HG02759 (cell line): ENCODE measurements around the gene EXOC3L1.

Source experiments
- ATAC-seq: cut with Tn5 transposase; IDR thresholded peaks from one replicate; pipeline ENCODE4 v1.9.1; 2021; ENCODE audit warnings: mild to moderate bottlenecking, moderate library complexity; ENCODE audit not compliant: unreplicated experiment

The EXOC3L1 gene

DNA sequence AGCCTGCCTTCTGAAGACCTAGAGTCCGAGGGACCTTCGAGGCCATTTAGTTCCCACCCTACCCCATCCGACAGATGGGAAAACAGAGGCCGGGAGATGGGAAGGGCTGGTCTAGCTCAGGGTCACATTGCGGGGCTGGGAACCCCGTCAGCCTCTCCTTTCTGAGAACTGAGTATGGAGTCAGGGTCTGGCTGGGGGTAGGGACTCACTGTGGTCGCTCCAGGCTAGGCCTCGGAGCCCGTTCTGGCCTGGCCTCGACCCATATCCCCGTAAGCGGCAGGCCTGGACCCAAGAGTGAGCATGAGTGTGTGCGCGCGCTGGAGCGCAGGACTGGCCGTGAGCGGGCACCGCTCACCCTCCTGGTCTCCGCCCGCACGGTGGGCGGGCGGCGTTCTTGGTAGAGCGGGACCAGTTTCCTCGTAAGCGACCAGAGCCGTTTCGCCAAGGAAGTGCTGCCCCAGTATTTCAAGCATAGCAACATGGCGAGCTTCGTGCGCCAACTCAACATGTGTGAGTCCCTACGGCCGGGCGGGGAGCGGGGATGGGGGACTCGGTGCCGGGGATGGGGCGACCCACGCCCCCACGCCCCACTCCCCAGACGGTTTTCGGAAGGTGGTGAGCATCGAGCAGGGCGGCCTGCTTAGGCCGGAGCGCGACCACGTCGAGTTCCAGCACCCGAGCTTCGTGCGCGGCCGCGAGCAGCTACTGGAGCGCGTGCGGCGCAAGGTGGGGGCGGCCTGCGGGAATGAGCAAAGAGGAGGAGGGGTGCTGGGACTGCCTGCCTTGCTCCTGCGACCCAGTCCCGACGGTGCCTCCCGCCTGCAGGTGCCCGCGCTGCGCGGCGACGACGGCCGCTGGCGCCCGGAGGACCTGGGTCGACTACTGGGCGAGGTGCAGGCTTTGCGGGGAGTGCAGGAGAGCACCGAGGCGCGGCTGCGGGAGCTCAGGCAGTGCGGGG is 24.5 kb downstream of the EXOC3L1 start:
- ATAC-seq: no peak

DNA sequence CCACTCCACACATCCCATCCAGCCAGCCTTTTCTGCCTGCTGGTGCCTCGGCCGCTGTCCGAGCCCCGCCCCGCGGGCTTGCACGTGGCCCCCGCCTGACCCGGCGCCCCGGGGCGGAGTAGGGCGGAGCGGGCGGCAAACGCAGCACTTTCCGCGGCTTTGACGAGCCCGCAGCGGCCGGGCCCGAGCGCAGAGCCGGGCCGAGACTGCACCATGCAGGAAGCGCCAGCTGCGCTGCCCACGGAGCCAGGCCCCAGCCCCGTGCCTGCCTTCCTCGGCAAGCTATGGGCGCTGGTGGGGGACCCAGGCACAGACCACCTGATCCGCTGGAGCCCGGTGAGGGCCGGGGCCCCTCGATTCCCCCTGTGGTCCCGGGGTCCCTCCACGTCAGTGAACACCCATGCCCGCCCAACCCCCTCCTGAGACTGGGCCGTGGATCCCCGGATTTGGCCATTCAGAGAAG is 25.3 kb downstream of the EXOC3L1 start, which contains the start of gene HSF4:
Gene HSF4 (plus strand): TSS at position 147 of the 463 bp plus-strand sequence. CDS start 67 bp downstream, at position 214.
- ATAC-seq: no peak

DNA sequence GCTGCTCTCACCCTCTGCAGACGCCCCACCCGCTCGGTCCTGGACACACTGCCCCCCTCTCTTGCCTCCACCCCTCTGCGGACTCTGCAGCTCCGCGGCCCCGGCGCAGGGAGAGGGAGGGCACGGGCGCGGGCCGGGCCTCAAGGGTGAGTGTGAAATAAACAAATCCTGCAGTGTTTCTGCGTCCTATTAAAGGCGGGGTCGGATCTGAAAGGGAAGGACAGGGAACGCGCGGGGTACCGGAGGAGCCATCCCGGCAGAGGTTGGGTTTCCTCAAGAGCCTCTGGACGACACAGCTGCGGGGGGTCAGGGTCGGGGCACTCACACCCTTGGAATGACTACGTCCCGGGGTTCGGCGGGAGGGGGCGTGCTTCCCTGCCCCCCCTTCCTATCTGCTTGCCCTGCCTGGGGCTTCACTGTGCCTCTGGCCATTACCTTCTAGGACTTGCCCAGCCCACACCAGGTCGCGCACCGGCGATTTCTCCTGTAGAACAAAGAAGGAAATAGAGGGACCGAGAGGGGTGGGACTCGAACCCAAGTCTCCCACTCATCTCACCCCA is 25.9 kb downstream of the EXOC3L1 start:
- ATAC-seq: no peak

GRCh38 chr16:67163164-67163998 is 26.6 kb downstream of the EXOC3L1 start:
- ATAC-seq: no peak

DNA sequence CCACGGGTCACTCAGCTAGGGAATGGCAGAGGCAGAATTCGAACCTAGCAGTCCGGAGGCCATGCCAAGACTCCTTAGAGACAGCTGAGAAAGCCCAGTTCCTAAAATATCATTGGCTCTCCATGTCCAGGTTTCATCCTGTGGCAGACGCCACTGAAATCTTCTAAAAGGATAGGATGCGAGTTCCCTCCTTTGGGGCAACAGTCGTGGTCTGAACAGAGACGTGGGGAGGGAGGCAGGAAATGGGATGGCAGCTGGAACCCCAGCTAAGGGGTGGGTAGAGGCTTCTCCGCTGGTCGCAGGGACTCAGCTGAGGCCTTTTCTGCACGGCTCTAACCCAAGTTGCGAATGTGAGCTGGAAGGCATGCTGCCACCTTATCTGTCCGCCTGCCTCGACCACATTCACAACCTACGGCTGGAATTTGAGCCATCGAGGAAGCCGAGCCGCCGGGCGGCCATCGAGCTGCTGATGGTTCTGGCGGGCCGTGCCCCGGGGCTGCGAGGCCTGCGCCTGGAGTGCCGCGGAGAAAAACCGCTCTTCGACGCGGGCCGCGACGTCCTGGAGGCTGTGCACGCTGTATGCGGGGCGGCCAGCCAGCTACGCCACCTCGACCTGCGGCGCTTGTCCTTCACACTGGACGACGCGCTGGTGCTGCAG is 27.3 kb downstream of the EXOC3L1 start:
- ATAC-seq: no peak

DNA sequence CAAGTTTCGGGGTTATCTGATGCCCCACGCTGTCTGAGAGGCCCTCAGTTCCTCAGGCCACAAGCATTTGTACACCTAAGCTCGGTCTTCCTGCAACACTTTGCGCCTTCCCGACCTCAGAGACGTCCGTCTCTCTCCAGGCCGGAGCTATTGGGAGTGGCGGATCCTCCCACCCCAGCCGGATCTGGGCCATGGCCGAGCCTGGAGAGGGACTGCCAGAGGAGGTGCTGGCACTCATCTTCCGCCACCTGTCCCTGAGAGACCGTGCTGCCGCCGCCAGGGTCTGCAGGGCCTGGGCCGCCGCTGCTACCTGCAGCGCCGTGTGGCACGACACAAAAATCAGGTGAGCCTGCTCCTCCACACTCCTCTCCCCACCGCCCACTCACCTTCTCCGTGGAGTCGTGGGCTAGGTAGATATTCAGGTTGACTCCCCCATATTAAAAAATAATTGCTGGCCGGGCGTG is 28.3 kb downstream of the EXOC3L1 start:
- no peak for ATAC-seq

GRCh38 chr16:67158637-67159600 is 31.0 kb downstream of the EXOC3L1 start:
- ATAC-seq: peak; percentile 42

DNA sequence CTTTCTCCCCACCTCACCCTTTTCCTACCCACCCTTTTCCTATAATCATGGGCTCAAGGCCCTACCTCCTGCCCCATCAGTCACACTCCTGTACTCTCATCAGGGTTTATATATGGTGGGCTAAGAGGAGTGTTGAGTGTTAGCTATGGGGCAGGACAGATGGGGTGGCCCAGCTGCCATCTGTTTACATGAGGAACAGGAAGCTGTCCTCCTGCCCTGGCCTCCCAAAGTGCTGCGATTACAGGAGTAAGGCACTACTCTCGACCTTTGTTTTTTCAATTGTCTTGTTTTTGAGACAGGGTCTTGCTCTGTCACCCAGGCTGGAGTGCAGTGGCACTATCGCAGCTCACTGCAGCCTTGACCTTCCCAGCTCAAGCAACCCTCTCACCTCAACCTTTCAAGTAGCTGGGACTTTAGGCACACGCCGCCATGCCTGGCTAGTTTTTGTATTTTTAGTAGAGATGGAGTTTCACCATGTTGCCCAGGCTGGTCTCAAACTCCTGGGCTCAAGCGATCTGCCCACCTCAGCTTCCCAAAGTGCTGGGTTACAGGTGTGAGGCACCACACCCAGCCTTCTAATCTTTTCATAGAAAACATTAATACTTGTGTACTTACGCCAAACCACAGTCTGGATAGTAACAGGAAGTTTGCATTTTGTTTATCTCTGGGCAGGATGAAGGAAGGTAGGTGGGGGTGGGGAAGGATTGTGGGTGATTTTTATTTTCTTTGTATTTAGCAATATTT is 31.9 kb downstream of the EXOC3L1 start:
- ATAC-seq: no peak

GRCh38 chr16:67157106-67157748 is 32.7 kb downstream of the EXOC3L1 start:
- no peak for ATAC-seq

DNA sequence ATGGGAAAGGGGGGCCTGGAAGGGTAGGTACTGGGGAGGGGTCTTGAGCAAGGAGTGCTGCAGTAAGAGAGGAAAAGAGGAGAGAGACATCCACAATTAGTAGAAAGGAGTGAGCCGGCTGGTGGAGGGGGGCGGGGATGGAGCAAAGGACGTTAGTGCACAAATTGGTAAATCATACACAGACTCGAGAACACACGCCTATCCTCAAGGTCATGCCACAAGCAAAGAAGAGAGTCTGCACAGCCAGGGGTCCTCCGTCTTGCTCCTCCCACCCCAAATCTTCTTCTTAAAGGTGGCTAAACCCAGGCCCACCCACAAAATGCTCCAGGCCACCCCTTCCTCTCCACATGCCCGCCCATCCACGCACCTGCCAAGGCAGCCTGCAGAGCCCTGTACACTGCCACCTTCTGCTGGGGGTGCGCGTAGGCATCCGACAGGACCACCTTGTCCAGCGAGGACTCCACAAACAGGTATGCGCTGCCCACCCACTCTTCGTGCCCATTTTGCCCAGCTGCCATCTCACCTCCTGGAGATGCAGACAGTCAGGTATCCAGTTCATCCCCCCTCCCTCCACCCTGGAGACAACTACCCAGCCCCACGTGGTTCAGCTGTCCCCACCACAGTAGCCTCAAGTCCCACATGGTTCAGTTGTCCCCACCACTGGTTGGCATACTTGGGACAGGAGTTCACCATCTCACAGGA is 33.6 kb downstream of the EXOC3L1 start:
- no peak for ATAC-seq

- ATAC-seq: peak; percentile 35
These were observed 34.4 kb downstream of the EXOC3L1 start for GRCh38 chr16:67155295-67156142.

- no peak for ATAC-seq
These were observed 35.2 kb downstream of the EXOC3L1 start for GRCh38 chr16:67154578-67155294.

DNA sequence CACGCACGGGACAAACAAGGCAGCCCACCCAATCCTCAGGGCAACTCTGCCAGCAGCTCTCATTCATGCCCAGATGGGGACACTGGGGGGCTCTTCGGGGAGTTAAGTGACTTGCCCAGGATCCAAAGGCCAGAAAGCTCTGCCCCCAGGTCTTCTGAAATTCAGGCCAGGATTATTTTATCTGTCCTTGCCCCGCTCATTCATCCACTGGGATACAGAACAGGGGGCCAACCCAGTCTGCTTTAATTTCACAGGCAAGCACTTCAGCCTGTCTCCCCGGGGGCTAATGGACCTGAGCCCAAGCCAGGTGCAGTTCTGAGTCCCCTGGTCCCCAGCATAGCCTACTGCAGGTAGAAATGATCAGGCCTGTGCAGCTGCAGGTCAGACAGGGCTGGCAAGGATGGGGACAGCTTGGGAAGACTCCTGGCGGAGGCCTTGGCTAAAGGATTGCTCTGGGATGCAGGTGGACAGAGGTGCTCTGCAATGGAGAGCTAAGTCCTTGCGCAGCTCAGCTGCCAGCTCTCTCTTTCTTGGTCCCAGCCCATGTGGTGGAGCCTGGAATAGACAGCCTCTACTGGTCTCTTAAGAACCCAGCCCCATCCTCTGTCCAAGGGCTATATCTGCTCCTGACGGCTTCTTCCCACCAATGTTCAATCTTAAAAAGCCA is 38.4 kb downstream of the EXOC3L1 start:
- no peak for ATAC-seq

DNA sequence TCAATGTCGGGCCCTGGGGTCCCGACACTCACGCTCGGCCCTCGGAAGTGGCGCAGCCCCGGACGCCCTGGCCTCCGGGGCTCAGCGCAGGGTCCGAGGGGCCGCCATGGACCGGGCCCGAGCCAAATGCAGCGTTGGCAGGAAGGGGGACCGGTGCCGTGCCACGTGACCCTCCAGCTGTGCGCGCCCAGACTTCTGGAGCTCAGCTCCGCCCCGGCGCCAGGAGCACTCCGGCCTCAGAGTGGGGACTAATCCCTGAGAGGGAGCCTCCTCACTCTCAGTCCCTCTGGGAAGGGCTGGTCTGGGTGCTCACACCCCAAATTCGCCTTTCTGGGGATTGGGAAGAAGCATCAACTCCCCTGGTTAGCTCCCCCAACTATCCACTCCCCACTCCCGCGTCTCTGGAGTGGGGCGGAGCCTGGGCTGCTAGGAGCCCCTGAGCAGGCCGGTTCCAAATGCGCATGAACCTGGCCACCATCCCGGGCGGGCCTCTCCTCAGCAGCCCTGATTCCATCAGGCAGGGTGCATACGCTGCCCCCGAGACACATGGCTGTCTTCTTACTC is 39.0 kb downstream of the EXOC3L1 start, which contains the start of gene B3GNT9:
Gene B3GNT9 (minus strand): TSS at position 166 of the 564 bp plus-strand sequence. CDS start 513 bp downstream, outside the sequence.
- ATAC-seq: peak; percentile 42
